IMR-90 (cell line): ENCODE data around the gene DLL4. TPM values are rescaled to one million over a fixed set of nuclear protein-coding genes. Genes with fewer than 3 reads are reported as not detected.

Experiments used
- ATAC-seq: fragments of 200-7000 bp; cut with Tn5 transposase; 2 replicates; pipeline ENCODE4 v1.9.1; 2020; ENCODE audit warnings: low read depth, mild to moderate bottlenecking, moderate library complexity
- BruUV-seq: library from RNA; stranded (reverse); fragments of 400-500 nt; replicated peaks from 2 replicates; lab custom pipeline; 2021; lab: Mats Ljungman, UMichigan
- CTCF ChIA-PET: fragments of 300-600 bp; formaldehyde crosslinking; extraction: SDS; loops from one replicate; lab custom pipeline; 2021; ENCODE audit warnings: antibody characterized with exemption; lab: Yijun Ruan, JAX
- POLR2A ChIA-PET: fragments of 300-600 bp; sonication (Branson Sonifier 250); formaldehyde crosslinking; loops from one replicate; lab custom pipeline; 2022; ENCODE audit warnings: antibody characterized with exemption; ENCODE audit not compliant: unreplicated experiment; lab: Charles Lee
- DNase-seq: peaks from one replicate; pipeline ENCODE4 v3.0.0; 2013
- H2AFZ ChIP-seq: replicated peaks from 2 replicates; pipeline ENCODE3; 2013; ENCODE audit warnings: low read length, mild to moderate bottlenecking; ENCODE audit not compliant: poor library complexity
- H2AK5ac ChIP-seq: 2 replicates; pipeline ENCODE4 v1.6.1; 2013; ENCODE audit warnings: low read depth, low read length, inconsistent platforms
- H2AK9ac ChIP-seq: replicated peaks from 2 replicates; pipeline ENCODE3; 2013; ENCODE audit warnings: mild to moderate bottlenecking, low read depth, low read length, moderate library complexity; ENCODE audit not compliant: poor library complexity
- H2BK120ac ChIP-seq: 2 replicates; pipeline ENCODE4 v1.6.1; 2013; ENCODE audit warnings: low read depth, low read length, inconsistent platforms
- H2BK15ac ChIP-seq: 3 replicates; pipeline ENCODE4 v1.6.1; 2013; ENCODE audit warnings: low read depth, low read length, inconsistent platforms
- H2BK20ac ChIP-seq: 2 replicates; pipeline ENCODE4 v1.6.1; 2013; ENCODE audit warnings: low read depth, mild to moderate bottlenecking, inconsistent platforms, low read length, moderate library complexity
- H2BK5ac ChIP-seq: 2 replicates; pipeline ENCODE4 v1.6.1; 2013; ENCODE audit warnings: mild to moderate bottlenecking, low read depth, low read length, inconsistent platforms; ENCODE audit not compliant: poor library complexity, severe bottlenecking
- H3K14ac ChIP-seq: replicated peaks from 2 replicates; pipeline ENCODE4 v1.6.1; 2013; ENCODE audit warnings: low read depth, low read length, inconsistent platforms
- H3K18ac ChIP-seq: 2 replicates; pipeline ENCODE4 v1.6.1; 2013; ENCODE audit warnings: low read depth, low read length, control low read depth
- H3K23ac ChIP-seq: 2 replicates; pipeline ENCODE4 v1.6.1; 2013; ENCODE audit warnings: low read depth, low read length, inconsistent platforms
- H3K27ac ChIP-seq: 2 replicates; pipeline ENCODE4 v1.5.1; 2013; ENCODE audit warnings: mild to moderate bottlenecking, control low read depth, low read length; ENCODE audit not compliant: insufficient read depth
- H3K27me3 ChIP-seq: 2 replicates; pipeline ENCODE4 v1.6.1; 2013; ENCODE audit warnings: low read length; ENCODE audit not compliant: control insufficient read depth, insufficient read depth
- H3K36me3 ChIP-seq: 2 replicates; pipeline ENCODE4 v1.6.1; 2013; ENCODE audit warnings: low read length, mixed read lengths; ENCODE audit not compliant: control insufficient read depth, insufficient read depth
- H3K4ac ChIP-seq: 2 replicates; pipeline ENCODE4 v1.6.1; 2013; ENCODE audit warnings: low read depth, low read length, inconsistent platforms
- H3K4me1 ChIP-seq: 2 replicates; pipeline ENCODE4 v1.6.1; 2013; ENCODE audit warnings: low read length, mixed read lengths; ENCODE audit not compliant: control insufficient read depth, insufficient read depth
- H3K4me2 ChIP-seq: 2 replicates; pipeline ENCODE4 v1.6.1; 2013; ENCODE audit warnings: low read depth, mild to moderate bottlenecking, control low read depth, low read length, moderate library complexity
- H3K4me3 ChIP-seq: 2 replicates; pipeline ENCODE4 v1.5.1; 2013; ENCODE audit warnings: low read depth, mild to moderate bottlenecking, control low read depth, low read length, moderate library complexity; ENCODE audit not compliant: insufficient read depth
- H3K56ac ChIP-seq: 2 replicates; pipeline ENCODE4 v1.6.1; 2013; ENCODE audit warnings: low read length, inconsistent platforms; ENCODE audit not compliant: insufficient read depth; ENCODE audit errors: extremely low read depth
- H3K79me1 ChIP-seq, 2 experiments: 2 replicates each; pipeline ENCODE4 v1.6.1; 2013; ENCODE audit warnings: low read length in 2 of 2, inconsistent platforms in 1 of 2, low read depth in 1 of 2
- H3K9ac ChIP-seq: 2 replicates; pipeline ENCODE4 v1.6.1; 2013; ENCODE audit warnings: low read depth, low read length, control low read depth
- H3K9me1 ChIP-seq: 2 replicates; pipeline ENCODE4 v1.6.1; 2013; ENCODE audit warnings: low read length, inconsistent platforms; ENCODE audit not compliant: insufficient read depth
- H3K9me3 ChIP-seq: 2 replicates; pipeline ENCODE4 v1.6.1; 2013; ENCODE audit warnings: low read length; ENCODE audit not compliant: control insufficient read depth, insufficient read depth
- H4K20me1 ChIP-seq: 2 replicates; pipeline ENCODE4 v1.6.1; 2013; ENCODE audit warnings: low read length, inconsistent platforms; ENCODE audit not compliant: insufficient read depth
- H4K5ac ChIP-seq: 2 replicates; pipeline ENCODE4 v1.6.1; 2013; ENCODE audit warnings: mild to moderate bottlenecking, low read depth, low read length, control low read depth
- H4K8ac ChIP-seq, 2 experiments: 2 replicates each; pipeline ENCODE4 v1.6.1; 2013; ENCODE audit warnings: low read depth in 2 of 2, low read length in 2 of 2, control low read depth in 1 of 2, inconsistent platforms in 1 of 2
- H4K91ac ChIP-seq: 2 replicates; pipeline ENCODE4 v1.6.1; 2013; ENCODE audit warnings: low read depth, low read length, inconsistent platforms; ENCODE audit not compliant: insufficient read depth
- ELK1 ChIP-seq: fragments of 150-350 bp; IDR thresholded peaks from 2 replicates; pipeline ENCODE4 v1.6.1; 2016; ENCODE audit warnings: low read depth, mild to moderate bottlenecking, low read length, moderate library complexity, borderline replicate concordance
- MXI1 ChIP-seq: IDR thresholded peaks from 2 replicates; pipeline ENCODE4 v1.6.1; 2012; ENCODE audit warnings: low read depth, mild to moderate bottlenecking, low read length, moderate library complexity, borderline replicate concordance
- RAD21 ChIP-seq: IDR thresholded peaks from 2 replicates; pipeline ENCODE4 v1.6.1; 2012; ENCODE audit warnings: low read length, improper control_type of control experiment
- RFX5 ChIP-seq: IDR thresholded peaks from 2 replicates; pipeline ENCODE4 v1.8.0; 2012; ENCODE audit warnings: low read depth, mild to moderate bottlenecking, low read length, moderate library complexity
- SMC3 ChIP-seq: fragments of 150-350 bp; IDR thresholded peaks from 2 replicates; pipeline ENCODE4 v1.6.1; 2016; ENCODE audit warnings: low read depth, mild to moderate bottlenecking, antibody characterized with exemption, low read length, moderate library complexity
- WGBS, 2 experiments: methylation state at CpG; one replicate each; pipeline versions ENCODE4 v1.1.5 to v1.1.7; 2013; ENCODE audit warnings: missing lambda C conversion rate in 2 of 2; ENCODE audit not compliant: insufficient read length in 1 of 2; ENCODE audit errors: extremely low coverage in 2 of 2; 5-methylcytosine and 5-hydroxymethylcytosine counted together
- dilution Hi-C: fragments of 300-500 bp; cut with HindIII; formaldehyde crosslinking; loops from one replicate; pipeline ENCODE4 v1.14.3; 2018; ENCODE audit warnings: low sequenced_read_pairs; ENCODE audit not compliant: unreplicated experiment
- in situ Hi-C: fragments of 300-500 bp; cut with MboI; formaldehyde crosslinking; loops from 3 replicates; pipeline ENCODE4 v1.14.3; 2019; ENCODE audit warnings: low sequenced_read_pairs, inconsistent platforms, mixed read lengths
- intact Hi-C: fragments of 100-400 bp; cut with micrococcal nuclease; formaldehyde crosslinking; loops from 2 replicates; pipeline ENCODE4 v1.10.0; 2022
- polyA plus RNA-seq, 3 experiments: library from polyadenylated mRNA; depleted of rRNA; stranded (reverse); fragments of >200 nt; gene quantifications; 2 replicates each; pipeline ENCODE4 v1.2.3, GENCODE V29; 2012; ENCODE audit warnings: low replicate concordance in 1 of 3
- total RNA-seq: library from RNA; depleted of rRNA; stranded (reverse); fragments of >200 nt; gene quantifications from 2 replicates; pipeline ENCODE4 v1.2.3, GENCODE V29; 2012
- TF ChIP-seq, protein P1 (sequence below): conservative IDR thresholded peaks from 2 replicates; pipeline ENCODE4 v1.5.1; 2012; ENCODE audit warnings: mild to moderate bottlenecking, low read depth, low read length, improper control_type of control experiment

DLL4 gene
- total and polyA plus RNA-seq, 2 of the 4 experiments (the other 2 are of a cell fraction) = 1.8 to 3.4 TPM

GRCh38 chr15:40937762-40938535, 8.8 kb downstream of the DLL4 start:
- Histone ChIP-seq H2BK20ac (peak overlapping the region; percentile 17; the same call in 1 of the 2 replicates), H3K36me3 (peaks cover 12% of the 10 kb centered on the region), H2BK15ac (peak overlapping the region; percentile 2; the same call in 1 of the 3 replicates), H4K91ac (peak overlapping the region; percentile 30; the same call in 1 of the 2 replicates), H2AK5ac (peak overlapping the region; percentile 54), H3K56ac (no peak overlapping the region), H3K23ac (peak overlapping the region; percentile 31; the same call in 1 of the 2 replicates), H3K4me3 (no peak overlapping the region), H3K14ac (peak overlapping the region; percentile 60; the same call in 1 of the 2 replicates), H3K27me3 (no peaks in the 10 kb centered on the region), H3K27ac (no peak overlapping the region; the same call in 1 of the 2 replicates), H3K18ac (no peak overlapping the region), H3K4me1 (peaks cover 21% of the 10 kb centered on the region), H3K4ac (peak overlapping the region; percentile 64), H2BK5ac (peak overlapping the region; percentile 40), H4K5ac (no peak overlapping the region), H3K79me1 (peaks cover 7 to 63% of the 10 kb centered on the region in 2 experiments; a peak in 3 of 4 replicates), H3K4me2 (no peak overlapping the region), H2AK9ac (peak overlapping the region; percentile 84), H3K9me1 (peaks cover 19% of the 10 kb centered on the region), H2AFZ (peak overlapping the region; percentile 72), H2BK120ac (peak overlapping the region; percentile 82; the same call in 1 of the 2 replicates), H3K9ac (no peak overlapping the region), H4K8ac (peak overlapping the region in 1 of 2 experiments; percentile 6; a peak in 1 of 4 replicates), H4K20me1 (peaks cover 7% of the 10 kb centered on the region; the same call in 1 of the 2 replicates), H3K9me3 (no peaks in the 10 kb centered on the region)
- no TSS peak for BruUV-seq
- no peak for DNase-seq
- TF ChIP-seq MXI1 = no peak
- TF ChIP-seq, protein P1, sequence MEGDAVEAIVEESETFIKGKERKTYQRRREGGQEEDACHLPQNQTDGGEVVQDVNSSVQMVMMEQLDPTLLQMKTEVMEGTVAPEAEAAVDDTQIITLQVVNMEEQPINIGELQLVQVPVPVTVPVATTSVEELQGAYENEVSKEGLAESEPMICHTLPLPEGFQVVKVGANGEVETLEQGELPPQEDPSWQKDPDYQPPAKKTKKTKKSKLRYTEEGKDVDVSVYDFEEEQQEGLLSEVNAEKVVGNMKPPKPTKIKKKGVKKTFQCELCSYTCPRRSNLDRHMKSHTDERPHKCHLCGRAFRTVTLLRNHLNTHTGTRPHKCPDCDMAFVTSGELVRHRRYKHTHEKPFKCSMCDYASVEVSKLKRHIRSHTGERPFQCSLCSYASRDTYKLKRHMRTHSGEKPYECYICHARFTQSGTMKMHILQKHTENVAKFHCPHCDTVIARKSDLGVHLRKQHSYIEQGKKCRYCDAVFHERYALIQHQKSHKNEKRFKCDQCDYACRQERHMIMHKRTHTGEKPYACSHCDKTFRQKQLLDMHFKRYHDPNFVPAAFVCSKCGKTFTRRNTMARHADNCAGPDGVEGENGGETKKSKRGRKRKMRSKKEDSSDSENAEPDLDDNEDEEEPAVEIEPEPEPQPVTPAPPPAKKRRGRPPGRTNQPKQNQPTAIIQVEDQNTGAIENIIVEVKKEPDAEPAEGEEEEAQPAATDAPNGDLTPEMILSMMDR = 0 out of 2 replicates have a peak, but pooled peaks have one; percentile 24
- TF ChIP-seq SMC3 = no peak
- no peak for TF ChIP-seq RFX5
- TF ChIP-seq ELK1 = no peak
- peak; percentile 36 for TF ChIP-seq RAD21
- POLR2A ChIA-PET = no interaction called here
- dilution Hi-C loops = no loop called here
- 74% methylated on average over 8 of the region's 19 CpGs; no CpG with 5 or more reads in 1 of the 2 experiments for WGBS, 2 experiments
- CTCF ChIA-PET = interaction anchor here (0.5 to 0.8 kb wide), 2 partner anchors 16 to 80 kb away, joined by 3 to 5 read pairs; no protein-coding TSS in a partner anchor
- ATAC-seq = no peak
- in situ Hi-C loops = no loop called here
- intact Hi-C loops = no loop called here
